GM19351 (cell line): ENCODE results near the gene NEK8.
"Not testable (repeated sequence)": the region's sequence is repeated elsewhere in the genome, so short reads cannot be mapped to it uniquely, and the experiment has no call there.

Experiments used
- ATAC-seq: cut with Tn5 transposase; IDR thresholded peaks from one replicate; pipeline ENCODE4 v1.9.1; 2021; ENCODE audit warnings: mild to moderate bottlenecking, moderate library complexity; ENCODE audit not compliant: unreplicated experiment

Gene NEK8

GRCh38 chr17:28725166-28725659 is 3.4 kb upstream of the NEK8 start:
- ATAC-seq: no peak

GRCh38 chr17:28725660-28726225 is 2.8 kb upstream of the NEK8 start:
- no peak for ATAC-seq

GRCh38 chr17:28726226-28726626 is 2.4 kb upstream of the NEK8 start, which contains the start of gene TLCD1:
TSS of gene TLCD1 (minus strand) at chr17:28726233. CDS start at chr17:28726097, 136 bp downstream.
- ATAC-seq: no peak

- no peak for ATAC-seq
Measured at GRCh38 chr17:28726627-28727491, 1.7 kb upstream of the NEK8 start.

GRCh38 chr17:28729950-28730330 is 1.4 kb downstream of the NEK8 start:
- no peak for ATAC-seq

GRCh38 chr17:28733346-28733745 is 4.8 kb downstream of the NEK8 start:
- ATAC-seq: no peak

- ATAC-seq: no peak
Measured at GRCh38 chr17:28734712-28735241, 6.2 kb downstream of the NEK8 start.

- ATAC-seq: no peak
Measured at GRCh38 chr17:28735242-28735722, 6.7 kb downstream of the NEK8 start.

- ATAC-seq: not testable (repeated sequence)
Measured at GRCh38 chr17:28735913-28736769, 7.6 kb downstream of the NEK8 start.

- ATAC-seq: no peak
Measured at GRCh38 chr17:28737316-28737715, 8.7 kb downstream of the NEK8 start.

GRCh38 chr17:28737770-28738679 is 9.4 kb downstream of the NEK8 start:
- ATAC-seq: peak; percentile 71

GRCh38 chr17:28738680-28739384 is 10.2 kb downstream of the NEK8 start:
- no peak for ATAC-seq

GRCh38 chr17:28740406-28741357 is 12.1 kb downstream of the NEK8 start:
- no peak for ATAC-seq

GRCh38 chr17:28741358-28742349 is 13.1 kb downstream of the NEK8 start:
- ATAC-seq: no peak

GRCh38 chr17:28743243-28744103 is 14.9 kb downstream of the NEK8 start, which contains the start of gene TRAF4:
TSS of gene TRAF4 (plus strand) at chr17:28744011. CDS start at chr17:28744113, 102 bp downstream.
- peak; percentile 74 for ATAC-seq
